ENCODE data around the gene FAR1.
"Not testable (repeated sequence)": the region's sequence is repeated elsewhere in the genome, so short reads cannot be mapped to it uniquely, and the experiment has no call there.

Gene FAR1

GRCh38 chr11:13728076-13728475 is 59.6 kb downstream of the FAR1 start:
- TF ChIP-seq CTCF (IDR thresholded peaks at IDR 0.05): no peak
- Histone ChIP-seq H3K9me3 (ENCODE audit: control insufficient read depth, low read length) (no peaks in the 10 kb centered on the region), H3K27ac (no peak overlapping the region), H3K79me2 (no peaks in the 10 kb centered on the region), H3K4me2 (ENCODE audit: low read length) (no peak overlapping the region), H3K4me1 (no peaks in the 10 kb centered on the region), H2AFZ (no peak overlapping the region), H3K27me3 (ENCODE audit: control insufficient read depth, insufficient read depth, low read length) (no peaks in the 10 kb centered on the region), H3K36me3 (ENCODE audit: control insufficient read depth, insufficient read depth, low read length) (no peaks in the 10 kb centered on the region), H3K9ac (no peak overlapping the region), H3K4me3 (ENCODE audit: low read depth, low read length) (no peak overlapping the region)

GRCh38 chr11:13734530-13734929 is 66.1 kb downstream of the FAR1 start:
- TF ChIP-seq CTCF (IDR thresholded peaks at IDR 0.05): no peak
- no peak overlapping the region for H3K4me3 ChIP-seq (ENCODE audit: low read depth, low read length)
- no peaks in the 10 kb centered on the region for H3K9me3 ChIP-seq (ENCODE audit: control insufficient read depth, low read length)
- H3K27ac ChIP-seq: no peak overlapping the region
- H3K27me3 ChIP-seq (ENCODE audit: control insufficient read depth, insufficient read depth, low read length): no peaks in the 10 kb centered on the region
- no peaks in the 10 kb centered on the region for H3K79me2 ChIP-seq
- no peaks in the 10 kb centered on the region for H3K36me3 ChIP-seq (ENCODE audit: control insufficient read depth, insufficient read depth, low read length)
- no peak overlapping the region for H3K9ac ChIP-seq
- H2AFZ ChIP-seq: no peak overlapping the region
- no peak overlapping the region for H3K4me2 ChIP-seq (ENCODE audit: low read length)
- no peaks in the 10 kb centered on the region for H3K4me1 ChIP-seq

GRCh38 chr11:13745165-13745564 is 76.7 kb downstream of the FAR1 start:
- Histone ChIP-seq H3K36me3 (ENCODE audit: control insufficient read depth, insufficient read depth, low read length) (no peaks in the 10 kb centered on the region), H3K9me3 (ENCODE audit: control insufficient read depth, low read length) (no peaks in the 10 kb centered on the region), H3K9ac (no peak overlapping the region), H3K27ac (no peak overlapping the region), H3K4me2 (ENCODE audit: low read length) (no peak overlapping the region), H2AFZ (no peak overlapping the region), H3K4me1 (no peaks in the 10 kb centered on the region), H3K79me2 (no peaks in the 10 kb centered on the region), H3K27me3 (ENCODE audit: control insufficient read depth, insufficient read depth, low read length) (no peaks in the 10 kb centered on the region), H3K4me3 (ENCODE audit: low read depth, low read length) (no peak overlapping the region)
- no peak for TF ChIP-seq CTCF (IDR thresholded peaks at IDR 0.05)

GRCh38 chr11:13753316-13753715 is 84.8 kb downstream of the FAR1 start:
- H3K4me3 ChIP-seq (ENCODE audit: low read depth, low read length); H3K9me3 ChIP-seq (ENCODE audit: control insufficient read depth, low read length); H3K4me2 ChIP-seq (ENCODE audit: low read length); H3K4me1 ChIP-seq; H3K79me2 ChIP-seq; H2AFZ ChIP-seq; H3K27me3 ChIP-seq (ENCODE audit: control insufficient read depth, insufficient read depth, low read length); H3K27ac ChIP-seq; H3K36me3 ChIP-seq (ENCODE audit: control insufficient read depth, insufficient read depth, low read length); H3K9ac ChIP-seq: not testable (repeated sequence)

- TF ChIP-seq CTCF (IDR thresholded peaks at IDR 0.05): no peak
- Histone ChIP-seq H3K4me1 (no peaks in the 10 kb centered on the region), H2AFZ (no peak overlapping the region), H3K79me2 (no peaks in the 10 kb centered on the region), H3K4me2 (ENCODE audit: low read length) (no peak overlapping the region), H3K9me3 (ENCODE audit: control insufficient read depth, low read length) (no peaks in the 10 kb centered on the region), H3K36me3 (ENCODE audit: control insufficient read depth, insufficient read depth, low read length) (no peaks in the 10 kb centered on the region), H3K27me3 (ENCODE audit: control insufficient read depth, insufficient read depth, low read length) (no peaks in the 10 kb centered on the region), H3K4me3 (ENCODE audit: low read depth, low read length) (no peak overlapping the region), H3K27ac (no peak overlapping the region), H3K9ac (no peak overlapping the region)
Observed at GRCh38 chr11:13759050-13759449, 90.6 kb downstream of the FAR1 start.

Data from parathyroid adenoma (tissue), 2 donors.